Liver (tissue), 9 donors: ENCODE results near the gene PRSS1. TPM values are rescaled to one million over a fixed set of nuclear protein-coding genes. Genes with fewer than 3 reads are reported as not detected.

ENCODE experiments used
- DNase-seq: peaks from one replicate; pipeline ENCODE4 v3.0.0-alpha.2; 2017; ENCODE audit warnings: low spot score
- H3K27ac ChIP-seq, 2 donors: one replicate each; pipeline ENCODE4 v1.7.0; 2013; ENCODE audit warnings: inconsistent platforms in 2 of 2, low read length in 2 of 2, control low read depth in 1 of 2, low read depth in 1 of 2, mild to moderate bottlenecking in 1 of 2
- H3K27me3 ChIP-seq, 4 donors: one replicate each; pipeline versions ENCODE4 v1.6.1 to v1.7.0; 2013; ENCODE audit warnings: low read length in 3 of 4, inconsistent platforms in 1 of 4, mild to moderate bottlenecking in 1 of 4, moderate library complexity in 1 of 4; ENCODE audit not compliant: control insufficient read depth in 4 of 4, insufficient read depth in 4 of 4
- H3K36me3 ChIP-seq, 4 donors: one replicate each; pipeline versions ENCODE4 v1.6.1 to v1.7.0; 2013; ENCODE audit warnings: low read length in 3 of 4, mild to moderate bottlenecking in 3 of 4, low read depth in 1 of 4, moderate library complexity in 1 of 4; ENCODE audit not compliant: control insufficient read depth in 4 of 4, insufficient read depth in 3 of 4
- H3K4me1 ChIP-seq, 4 donors: one replicate each; pipeline versions ENCODE4 v1.6.1 to v1.7.0; 2013; ENCODE audit warnings: low read length in 3 of 4, mild to moderate bottlenecking in 3 of 4, moderate library complexity in 1 of 4; ENCODE audit not compliant: control insufficient read depth in 4 of 4, insufficient read depth in 4 of 4
- H3K4me3 ChIP-seq, 3 donors: one replicate each; pipeline versions ENCODE4 v1.6.1 to v1.7.0; 2013; ENCODE audit warnings: low read length in 3 of 3, control low read depth in 1 of 3, low read depth in 1 of 3, mild to moderate bottlenecking in 1 of 3
- H3K9ac ChIP-seq, 2 donors: one replicate each; pipeline ENCODE4 v1.7.0; 2013; ENCODE audit warnings: low read length in 2 of 2, mild to moderate bottlenecking in 2 of 2, moderate library complexity in 2 of 2, control low read depth in 1 of 2, low read depth in 1 of 2
- H3K9me3 ChIP-seq, 4 donors: one replicate each; pipeline versions ENCODE4 v1.6.1 to v1.7.0; 2013; ENCODE audit warnings: low read length in 3 of 4; ENCODE audit not compliant: control insufficient read depth in 4 of 4
- EGR1 ChIP-seq, 2 donors: IDR thresholded peaks; 2 replicates each; pipeline ENCODE4 v1.6.1; 2016 to 2018; ENCODE audit warnings: antibody characterized with exemption in 2 of 2, low read depth in 2 of 2
- FOXA1 ChIP-seq: IDR thresholded peaks from 2 replicates; pipeline ENCODE4 v1.6.1; 2016; ENCODE audit warnings: antibody characterized with exemption
- FOXA2 ChIP-seq: IDR thresholded peaks from 2 replicates; pipeline ENCODE4 v1.6.1; 2016; ENCODE audit warnings: antibody characterized with exemption
- GABPA ChIP-seq, 2 donors: IDR thresholded peaks in 1 of 2; conservative IDR thresholded peaks in 1 of 2; 2 replicates each; pipeline ENCODE4 v1.6.1; 2016; ENCODE audit warnings: antibody characterized with exemption in 2 of 2, mild to moderate bottlenecking in 1 of 2, moderate library complexity in 1 of 2
- HNF4A ChIP-seq, 2 donors: conservative IDR thresholded peaks; 2 replicates each; pipeline ENCODE4 v1.6.1; 2016; ENCODE audit warnings: antibody characterized with exemption in 2 of 2, mild to moderate bottlenecking in 2 of 2
- HNF4G ChIP-seq: IDR thresholded peaks from 2 replicates; pipeline ENCODE4 v1.6.1; 2016; ENCODE audit warnings: antibody characterized with exemption
- JUND ChIP-seq, 2 donors: IDR thresholded peaks; 2 replicates each; pipeline ENCODE4 v1.6.1; 2016; ENCODE audit warnings: antibody characterized with exemption in 2 of 2
- MAX ChIP-seq: IDR thresholded peaks from 2 replicates; pipeline ENCODE4 v1.6.1; 2016; ENCODE audit warnings: antibody characterized with exemption
- NR2F2 ChIP-seq: IDR thresholded peaks from 2 replicates; pipeline ENCODE4 v1.6.1; 2016; ENCODE audit warnings: antibody characterized with exemption
- RAD21 ChIP-seq, 2 donors: IDR thresholded peaks; 2 replicates each; pipeline ENCODE4 v1.6.1; 2016; ENCODE audit warnings: antibody characterized with exemption in 2 of 2, mild to moderate bottlenecking in 2 of 2
- REST ChIP-seq: IDR thresholded peaks from 2 replicates; pipeline ENCODE4 v1.6.1; 2016; ENCODE audit warnings: antibody characterized with exemption, mild to moderate bottlenecking
- RXRA ChIP-seq, 2 donors: IDR thresholded peaks; 2 replicates each; pipeline ENCODE4 v1.6.1; 2017 to 2018; ENCODE audit warnings: antibody characterized with exemption in 2 of 2, mild to moderate bottlenecking in 1 of 2
- SP1 ChIP-seq: IDR thresholded peaks from 2 replicates; pipeline ENCODE4 v1.6.1; 2018; ENCODE audit warnings: antibody characterized with exemption, mild to moderate bottlenecking
- TAF1 ChIP-seq: conservative IDR thresholded peaks from 2 replicates; pipeline ENCODE4 v1.6.1; 2016; ENCODE audit warnings: antibody characterized with exemption, mild to moderate bottlenecking
- YY1 ChIP-seq: IDR thresholded peaks from 2 replicates; pipeline ENCODE4 v1.6.1; 2016; ENCODE audit warnings: antibody characterized with exemption, mild to moderate bottlenecking
- WGBS: extraction: QIAGEN DNeasy Blood & Tissue Kit; methylation state at CpG from one replicate; pipeline ENCODE4 v1.1.7; 2013; 5-methylcytosine and 5-hydroxymethylcytosine counted together
- polyA plus RNA-seq, 2 donors: library from polyadenylated mRNA; stranded (reverse) in 1 of 2; unstranded in 1 of 2; fragments of 200-250 nt in 1 of 2; fragments of >200 nt in 1 of 2; fragmentation: Nextera tagmentation in 1 of 2; extraction: Ambion mirVana in 1 of 2; gene quantifications; one replicate each; pipeline versions ENCODE4 v1.2.1 to v1.2.3, GENCODE V29; 2013 to 2015
- total RNA-seq, 2 donors: library from RNA; depleted of rRNA; stranded (reverse); fragments of >200 nt; gene quantifications; one replicate each; pipeline ENCODE4 v1.2.3, GENCODE V29; 2014
- TF ChIP-seq, protein P1 (sequence below): IDR thresholded peaks from 2 replicates; pipeline ENCODE4 v1.6.1; 2016; ENCODE audit warnings: antibody characterized with exemption
- TF ChIP-seq, protein P2 (sequence below): IDR thresholded peaks from 2 replicates; pipeline ENCODE4 v1.6.1; 2016; ENCODE audit warnings: antibody characterized with exemption
- TF ChIP-seq, protein P3 (sequence below): fragments of 150-350 bp; IDR thresholded peaks from 2 replicates; pipeline ENCODE4 v1.5.1; 2017; ENCODE audit warnings: improper control_type of control experiment, low read depth, low read length; ENCODE audit not compliant: missing input control
- donor health status: healthy.
- donor health status: healthy.
- donor health status: healthy.
- donor health status: healthy.
- donor health status: healthy.

Gene PRSS1
- total and polyA plus RNA-seq, 4 donors: not detected

GRCh38 chr7:142790555-142790954 is 41.3 kb downstream of the PRSS1 start:
- Histone ChIP-seq H3K4me1 (no peaks in the 10 kb centered on the region), H3K27ac (no peak overlapping the region), H3K36me3 (no peaks in the 10 kb centered on the region), H3K9ac (no peak overlapping the region), H3K9me3 (no peaks in the 10 kb centered on the region), H3K4me3 (no peak overlapping the region), H3K27me3 (peaks cover 0 to 5% (median 5%) of the 10 kb centered on the region in 4 donors)
- TF ChIP-seq, protein P1, sequence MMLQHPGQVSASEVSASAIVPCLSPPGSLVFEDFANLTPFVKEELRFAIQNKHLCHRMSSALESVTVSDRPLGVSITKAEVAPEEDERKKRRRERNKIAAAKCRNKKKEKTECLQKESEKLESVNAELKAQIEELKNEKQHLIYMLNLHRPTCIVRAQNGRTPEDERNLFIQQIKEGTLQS: no peak
- TF ChIP-seq YY1: no peak
- TF ChIP-seq HNF4G: no peak
- TF ChIP-seq EGR1 (IDR thresholded peaks at IDR 0.05; ENCODE audit: low read depth in 2 of 2): no peak
- 91% methylated on average over 1 of the region's 1 CpG for WGBS
- DNase-seq: no peak

GRCh38 chr7:142791502-142791901 is 42.2 kb downstream of the PRSS1 start:
- H3K4me1 ChIP-seq: peaks cover 0 to 1% (median under 1%) of the 10 kb centered on the region in 4 donors
- no peaks in the 10 kb centered on the region for H3K9me3 ChIP-seq
- no peak for DNase-seq
- peaks cover 2 to 5% (median 5%) of the 10 kb centered on the region in 4 donors for H3K27me3 ChIP-seq
- no peak for TF ChIP-seq FOXA2
- TF ChIP-seq, protein P2, sequence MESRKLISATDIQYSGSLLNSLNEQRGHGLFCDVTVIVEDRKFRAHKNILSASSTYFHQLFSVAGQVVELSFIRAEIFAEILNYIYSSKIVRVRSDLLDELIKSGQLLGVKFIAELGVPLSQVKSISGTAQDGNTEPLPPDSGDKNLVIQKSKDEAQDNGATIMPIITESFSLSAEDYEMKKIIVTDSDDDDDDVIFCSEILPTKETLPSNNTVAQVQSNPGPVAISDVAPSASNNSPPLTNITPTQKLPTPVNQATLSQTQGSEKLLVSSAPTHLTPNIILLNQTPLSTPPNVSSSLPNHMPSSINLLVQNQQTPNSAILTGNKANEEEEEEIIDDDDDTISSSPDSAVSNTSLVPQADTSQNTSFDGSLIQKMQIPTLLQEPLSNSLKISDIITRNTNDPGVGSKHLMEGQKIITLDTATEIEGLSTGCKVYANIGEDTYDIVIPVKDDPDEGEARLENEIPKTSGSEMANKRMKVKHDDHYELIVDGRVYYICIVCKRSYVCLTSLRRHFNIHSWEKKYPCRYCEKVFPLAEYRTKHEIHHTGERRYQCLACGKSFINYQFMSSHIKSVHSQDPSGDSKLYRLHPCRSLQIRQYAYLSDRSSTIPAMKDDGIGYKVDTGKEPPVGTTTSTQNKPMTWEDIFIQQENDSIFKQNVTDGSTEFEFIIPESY: no peak
- no peaks in the 10 kb centered on the region for H3K36me3 ChIP-seq
- H3K9ac ChIP-seq: no peak overlapping the region
- no peak overlapping the region for H3K27ac ChIP-seq
- H3K4me3 ChIP-seq: no peak overlapping the region
- WGBS: 85% methylated on average over 7 of the region's 7 CpGs

- 90% methylated on average over 1 of the region's 1 CpG for WGBS
- H3K4me3 ChIP-seq: no peak overlapping the region
- peaks cover 5 to 7% (median 6%) of the 10 kb centered on the region in 4 donors for H3K4me1 ChIP-seq
- no peak for DNase-seq
- H3K9me3 ChIP-seq: no peaks in the 10 kb centered on the region
- no peaks in the 10 kb centered on the region for H3K36me3 ChIP-seq
- no peak for TF ChIP-seq EGR1 (IDR thresholded peaks at IDR 0.05; ENCODE audit: low read depth in 2 of 2)
- TF ChIP-seq HNF4G: no peak
- TF ChIP-seq GABPA (IDR thresholded peaks at IDR 0.05 in 1 of 2, conservative IDR thresholded peaks at IDR 0.05 in 1 of 2): no peak
- no peak for TF ChIP-seq HNF4A (conservative IDR thresholded peaks at IDR 0.05)
- no peak for TF ChIP-seq REST
- no peak for TF ChIP-seq NR2F2
- no peak for TF ChIP-seq MAX
- TF ChIP-seq RXRA (IDR thresholded peaks at IDR 0.05): no peak
- no peak for TF ChIP-seq FOXA1
- TF ChIP-seq TAF1: no peak
- TF ChIP-seq, protein P1: no peak
- no peak for TF ChIP-seq RAD21 (IDR thresholded peaks at IDR 0.05)
- TF ChIP-seq JUND (IDR thresholded peaks at IDR 0.05): no peak
- TF ChIP-seq, protein P3, sequence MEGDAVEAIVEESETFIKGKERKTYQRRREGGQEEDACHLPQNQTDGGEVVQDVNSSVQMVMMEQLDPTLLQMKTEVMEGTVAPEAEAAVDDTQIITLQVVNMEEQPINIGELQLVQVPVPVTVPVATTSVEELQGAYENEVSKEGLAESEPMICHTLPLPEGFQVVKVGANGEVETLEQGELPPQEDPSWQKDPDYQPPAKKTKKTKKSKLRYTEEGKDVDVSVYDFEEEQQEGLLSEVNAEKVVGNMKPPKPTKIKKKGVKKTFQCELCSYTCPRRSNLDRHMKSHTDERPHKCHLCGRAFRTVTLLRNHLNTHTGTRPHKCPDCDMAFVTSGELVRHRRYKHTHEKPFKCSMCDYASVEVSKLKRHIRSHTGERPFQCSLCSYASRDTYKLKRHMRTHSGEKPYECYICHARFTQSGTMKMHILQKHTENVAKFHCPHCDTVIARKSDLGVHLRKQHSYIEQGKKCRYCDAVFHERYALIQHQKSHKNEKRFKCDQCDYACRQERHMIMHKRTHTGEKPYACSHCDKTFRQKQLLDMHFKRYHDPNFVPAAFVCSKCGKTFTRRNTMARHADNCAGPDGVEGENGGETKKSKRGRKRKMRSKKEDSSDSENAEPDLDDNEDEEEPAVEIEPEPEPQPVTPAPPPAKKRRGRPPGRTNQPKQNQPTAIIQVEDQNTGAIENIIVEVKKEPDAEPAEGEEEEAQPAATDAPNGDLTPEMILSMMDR: no peak
- no peak for TF ChIP-seq YY1
- no peak for TF ChIP-seq FOXA2
- TF ChIP-seq SP1: no peak
- TF ChIP-seq, protein P2: no peak
- peaks cover 4 to 5% (median 5%) of the 10 kb centered on the region in 4 donors for H3K27me3 ChIP-seq
- H3K9ac ChIP-seq: no peak overlapping the region
- no peak overlapping the region for H3K27ac ChIP-seq
Measured at GRCh38 chr7:142792129-142792528, 42.9 kb downstream of the PRSS1 start.
